Measurements from ENCODE around the gene FAM47C. TPM values are rescaled to one million over a fixed set of nuclear protein-coding genes. Genes with fewer than 3 reads are reported as not detected.
"Not testable (repeated sequence)": the region's sequence is repeated elsewhere in the genome, so short reads cannot be mapped to it uniquely, and the experiment has no call there.

Gene FAM47C
- total RNA-seq, 4 donors from 2014 or later: not detected

DNA sequence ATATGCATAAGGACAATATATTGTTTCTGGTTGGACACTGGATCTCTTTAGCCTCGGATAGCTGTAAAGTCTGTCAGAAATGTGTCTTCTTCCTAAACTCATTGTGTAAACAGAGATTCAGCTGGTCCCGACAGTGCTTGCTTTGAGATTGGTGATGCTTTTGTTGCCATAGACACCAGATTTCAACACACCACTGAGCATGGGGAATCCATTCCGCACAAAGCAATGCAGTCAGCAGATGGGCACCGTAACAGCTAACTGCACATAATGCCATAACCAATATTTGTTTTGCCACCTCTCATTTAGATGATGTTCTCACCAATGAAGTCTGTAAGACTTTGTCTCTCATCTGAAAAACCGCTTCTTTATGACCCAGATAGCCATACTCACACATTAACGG, 33.3 kb upstream of the FAM47C start:
- Histone ChIP-seq H3K9me3 (no peaks in the 10 kb centered on the region), H3K27ac (no peak overlapping the region), H3K4me3 (replicated peaks in 1 of 3) (no peak overlapping the region), H3K27me3 (no peaks in the 10 kb centered on the region), H3K36me3 (no peaks in the 10 kb centered on the region), H3K4me1 (no peaks in the 10 kb centered on the region)
- intact Hi-C loops (cut with DNase I): no loop called here
- 80 to 87% methylated on average over 6 of the region's 6 CpGs for WGBS, 2 donors
- DNase-seq: no peak
- no peak for TF ChIP-seq POLR2A (IDR thresholded peaks at IDR 0.05)
- TF ChIP-seq, protein P1, sequence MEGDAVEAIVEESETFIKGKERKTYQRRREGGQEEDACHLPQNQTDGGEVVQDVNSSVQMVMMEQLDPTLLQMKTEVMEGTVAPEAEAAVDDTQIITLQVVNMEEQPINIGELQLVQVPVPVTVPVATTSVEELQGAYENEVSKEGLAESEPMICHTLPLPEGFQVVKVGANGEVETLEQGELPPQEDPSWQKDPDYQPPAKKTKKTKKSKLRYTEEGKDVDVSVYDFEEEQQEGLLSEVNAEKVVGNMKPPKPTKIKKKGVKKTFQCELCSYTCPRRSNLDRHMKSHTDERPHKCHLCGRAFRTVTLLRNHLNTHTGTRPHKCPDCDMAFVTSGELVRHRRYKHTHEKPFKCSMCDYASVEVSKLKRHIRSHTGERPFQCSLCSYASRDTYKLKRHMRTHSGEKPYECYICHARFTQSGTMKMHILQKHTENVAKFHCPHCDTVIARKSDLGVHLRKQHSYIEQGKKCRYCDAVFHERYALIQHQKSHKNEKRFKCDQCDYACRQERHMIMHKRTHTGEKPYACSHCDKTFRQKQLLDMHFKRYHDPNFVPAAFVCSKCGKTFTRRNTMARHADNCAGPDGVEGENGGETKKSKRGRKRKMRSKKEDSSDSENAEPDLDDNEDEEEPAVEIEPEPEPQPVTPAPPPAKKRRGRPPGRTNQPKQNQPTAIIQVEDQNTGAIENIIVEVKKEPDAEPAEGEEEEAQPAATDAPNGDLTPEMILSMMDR (IDR thresholded peaks at IDR 0.05): no peak

DNA sequence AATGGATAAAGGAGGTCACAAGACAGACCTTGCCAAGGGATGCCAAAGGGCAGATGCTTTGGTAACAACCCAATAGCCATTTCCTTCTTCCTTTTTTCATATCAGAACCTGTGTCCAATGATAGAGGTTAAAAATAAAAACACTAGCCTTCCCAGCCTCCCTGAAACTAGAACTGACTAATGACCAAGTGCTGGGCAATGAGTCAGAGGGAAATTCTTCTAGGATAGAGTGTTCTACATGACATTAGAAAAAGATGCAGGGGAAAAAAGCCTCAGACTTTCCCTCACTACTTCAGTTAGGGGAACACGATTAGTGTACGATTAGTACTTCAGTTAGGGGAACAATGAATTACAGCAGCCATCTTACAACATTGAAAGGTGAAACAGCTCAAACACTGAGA, 29.3 kb upstream of the FAM47C start:
- no peak for DNase-seq
- no peaks in the 10 kb centered on the region for H3K27me3 ChIP-seq
- intact Hi-C loops (cut with DNase I): no loop called here
- 66 to 94% methylated on average over 2 of the region's 2 CpGs for WGBS, 2 donors
- no peak overlapping the region for H3K4me3 ChIP-seq (replicated peaks in 1 of 3)
- H3K4me1 ChIP-seq: no peaks in the 10 kb centered on the region
- H3K9me3 ChIP-seq: no peaks in the 10 kb centered on the region
- no peaks in the 10 kb centered on the region for H3K36me3 ChIP-seq
- TF ChIP-seq, protein P1 (IDR thresholded peaks at IDR 0.05): no peak
- TF ChIP-seq POLR2A (IDR thresholded peaks at IDR 0.05): no peak
- H3K27ac ChIP-seq: no peak overlapping the region

DNA sequence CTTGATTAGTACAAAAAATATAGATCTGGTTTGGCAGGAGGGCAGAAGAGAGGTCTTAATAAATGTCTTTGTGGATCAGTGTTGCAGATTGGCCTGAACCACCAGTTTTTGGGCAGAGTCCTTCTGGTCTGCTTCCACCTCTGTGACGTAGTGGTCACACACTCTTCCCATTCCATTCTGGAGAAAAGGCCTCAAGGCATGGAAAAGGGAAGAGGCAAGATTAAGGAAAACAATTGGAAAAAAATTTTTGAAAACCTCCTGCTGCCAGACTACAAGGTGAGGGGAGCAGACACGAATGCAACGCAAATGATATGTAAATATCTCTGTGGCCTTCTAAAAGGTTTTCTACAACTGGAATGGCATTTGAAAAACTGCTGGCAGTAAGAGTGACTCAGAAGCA, 24.3 kb upstream of the FAM47C start:
- 69 to 78% methylated on average over 3 of the region's 3 CpGs for WGBS, 2 donors
- Histone ChIP-seq H3K4me3 (replicated peaks in 1 of 3) (no peak overlapping the region), H3K27me3 (no peaks in the 10 kb centered on the region), H3K4me1 (no peaks in the 10 kb centered on the region), H3K36me3 (no peaks in the 10 kb centered on the region), H3K9me3 (no peaks in the 10 kb centered on the region), H3K27ac (no peak overlapping the region)
- intact Hi-C loops (cut with DNase I): no loop called here
- no peak for DNase-seq
- TF ChIP-seq, protein P1 (IDR thresholded peaks at IDR 0.05): no peak
- TF ChIP-seq POLR2A (IDR thresholded peaks at IDR 0.05): no peak

DNA sequence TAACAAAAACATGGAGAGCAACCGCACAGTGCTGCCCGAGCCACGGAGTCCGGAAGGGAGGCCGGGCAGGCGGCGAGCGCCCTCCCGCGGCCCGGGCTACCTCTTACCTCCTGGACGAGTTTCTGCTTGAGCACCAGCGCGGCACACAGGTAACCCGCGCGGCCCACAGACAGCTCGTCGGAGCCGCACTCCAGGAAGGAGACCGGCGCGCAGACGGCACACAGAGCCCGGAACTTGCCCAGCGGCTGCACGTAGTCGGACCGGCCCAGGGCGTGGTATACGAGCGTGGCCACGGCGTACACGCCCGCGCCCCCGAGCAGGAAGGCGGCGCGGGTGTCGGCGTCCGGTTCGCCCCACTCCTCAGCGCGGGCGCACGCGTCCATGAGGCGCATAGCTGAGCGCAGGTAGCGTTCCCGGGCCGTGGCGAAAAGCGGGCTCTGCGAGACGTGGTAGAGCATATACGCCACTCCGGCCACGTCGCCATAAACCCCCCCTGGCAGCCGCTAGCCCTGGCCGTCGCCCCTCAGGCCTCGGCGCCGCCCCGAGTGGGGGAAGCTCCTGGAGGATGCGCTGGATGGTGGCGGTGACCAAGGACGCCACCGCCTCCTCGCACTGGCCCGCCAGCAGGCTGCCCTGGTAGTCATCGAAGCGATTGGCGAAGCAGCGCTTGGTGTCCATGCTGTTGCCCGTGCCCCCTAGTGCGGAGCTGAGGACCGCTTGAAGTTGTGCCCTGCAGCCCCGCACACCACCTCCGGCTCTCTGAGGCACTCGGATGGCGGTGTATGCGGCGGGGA, 22.6 kb upstream of the FAM47C start:
- H3K36me3 ChIP-seq; H3K9me3 ChIP-seq; H3K27ac ChIP-seq; intact Hi-C loops (cut with DNase I); H3K27me3 ChIP-seq; H3K4me1 ChIP-seq: not testable (repeated sequence)
- WGBS, 2 donors: 1 to 2% methylated on average over 11 to 14 of the region's 89 CpGs
- DNase-seq: peak; percentile 20 to 24
- H3K4me3 ChIP-seq (replicated peaks in 1 of 3): peak overlapping the region in 1 of 3 donors; percentile 7
- TF ChIP-seq, protein P1 (IDR thresholded peaks at IDR 0.05): peak in 1 of 6 experiments; percentile 11

DNA sequence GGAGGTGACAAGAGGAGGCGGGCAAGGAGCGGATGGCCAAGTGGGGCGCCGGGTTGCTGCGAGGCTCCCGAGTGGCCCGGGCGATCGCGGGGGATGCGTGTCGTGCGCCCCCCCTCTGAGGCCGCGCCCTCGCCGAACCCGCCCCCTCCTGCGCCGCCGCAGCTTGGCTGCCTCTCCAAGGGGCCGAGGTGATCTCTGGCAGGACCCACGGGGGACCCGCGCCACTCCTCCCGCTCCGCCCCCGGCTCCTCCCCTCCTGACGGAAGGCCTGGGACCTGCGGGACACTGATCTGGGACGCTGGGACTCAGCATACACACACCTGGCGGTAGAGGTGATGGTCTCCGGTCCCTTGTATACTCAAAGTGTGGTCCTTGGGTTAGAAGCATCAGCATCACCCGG, 21.9 kb upstream of the FAM47C start:
- H3K27me3 ChIP-seq: no peaks in the 10 kb centered on the region
- no peak overlapping the region for H3K27ac ChIP-seq
- intact Hi-C loops (cut with DNase I): no loop called here
- H3K36me3 ChIP-seq: no peaks in the 10 kb centered on the region
- no peaks in the 10 kb centered on the region for H3K4me1 ChIP-seq
- WGBS, 2 donors: 20% methylated on average over 1 of the region's 34 CpGs; no CpG with 5 or more reads in 1 of the 2 donors
- no peaks in the 10 kb centered on the region for H3K9me3 ChIP-seq
- TF ChIP-seq, protein P1 (IDR thresholded peaks at IDR 0.05): no peak
- no peak for TF ChIP-seq POLR2A (IDR thresholded peaks at IDR 0.05)
- no peak overlapping the region for H3K4me3 ChIP-seq (replicated peaks in 1 of 3)
- DNase-seq: peak in 1 of 2 donors; percentile 26

DNA sequence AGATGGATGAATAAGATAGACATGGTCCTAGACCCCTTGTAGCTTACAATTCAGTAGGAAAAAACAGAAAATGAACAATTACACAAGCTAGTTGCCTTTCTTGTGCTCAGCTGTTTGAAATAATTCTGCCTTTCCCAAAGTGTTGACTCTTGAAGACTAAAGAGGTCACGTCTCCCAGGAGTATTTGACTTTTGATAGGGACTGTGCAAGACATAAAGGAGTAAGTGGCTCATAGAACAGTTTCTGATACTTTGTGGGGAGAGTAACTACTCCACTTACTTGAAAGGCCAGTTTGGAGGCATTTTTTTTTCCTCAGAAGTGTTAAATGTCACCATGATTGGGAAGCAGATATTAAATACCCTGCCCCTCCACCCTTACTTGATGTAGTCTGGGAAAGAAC, 21.0 kb upstream of the FAM47C start:
- WGBS, 2 donors: no CpG with 5 or more reads among the region's 1 CpG
- H3K36me3 ChIP-seq; intact Hi-C loops (cut with DNase I); DNase-seq; H3K4me3 ChIP-seq (replicated peaks in 1 of 3); H3K27me3 ChIP-seq; H3K4me1 ChIP-seq; H3K27ac ChIP-seq; H3K9me3 ChIP-seq: not testable (repeated sequence)
